ENCODE results near the gene CD69.
"Not testable (repeated sequence)": the region's sequence is repeated elsewhere in the genome, so short reads cannot be mapped to it uniquely, and the experiment has no call there.

The CD69 gene

DNA sequence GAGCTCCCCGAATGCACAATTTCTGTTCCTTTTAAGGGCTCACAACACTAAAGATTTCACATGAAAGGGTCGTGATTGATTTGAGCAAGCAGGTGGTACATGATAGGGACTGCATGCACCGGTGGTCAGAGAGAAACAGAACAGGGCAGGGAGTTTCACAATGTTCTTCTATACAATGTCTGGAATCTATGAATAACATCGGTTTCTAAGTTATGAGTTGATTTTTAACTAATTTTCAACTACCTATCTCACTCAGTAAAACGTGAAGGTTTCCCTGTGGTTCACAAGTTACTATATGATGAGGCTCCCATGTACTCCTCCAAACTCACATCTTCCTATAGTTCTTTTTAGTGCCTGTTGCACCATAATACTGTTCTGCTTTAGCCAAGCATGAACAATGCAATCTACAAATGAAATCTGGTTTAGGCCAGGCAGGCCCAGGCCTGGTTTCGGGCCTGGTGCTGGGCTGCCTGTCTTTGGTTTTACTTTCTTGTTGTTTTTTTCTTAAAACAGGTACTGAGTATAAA lies 47.6 kb downstream of the CD69 start:
- not testable (repeated sequence) for DNase-seq

DNA sequence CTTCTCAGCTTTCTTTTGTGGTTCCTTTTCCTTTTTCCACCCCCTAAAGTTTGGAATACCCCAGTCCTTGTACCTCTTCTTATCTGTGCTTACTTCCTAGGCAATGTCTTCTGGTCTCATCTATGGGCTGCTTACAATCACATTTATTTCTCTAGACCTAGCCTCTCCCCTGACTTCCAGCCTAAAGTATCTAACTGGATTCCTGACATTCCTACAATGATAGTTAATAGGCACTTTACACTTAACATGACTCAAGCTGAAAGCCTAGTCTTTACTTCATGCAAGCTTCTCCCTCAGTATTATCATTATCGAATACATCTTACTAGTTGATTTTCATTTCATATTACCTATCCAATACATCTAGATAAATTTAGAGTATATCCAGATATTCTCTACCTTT lies 49.0 kb downstream of the CD69 start:
- DNase-seq = no peak

DNA sequence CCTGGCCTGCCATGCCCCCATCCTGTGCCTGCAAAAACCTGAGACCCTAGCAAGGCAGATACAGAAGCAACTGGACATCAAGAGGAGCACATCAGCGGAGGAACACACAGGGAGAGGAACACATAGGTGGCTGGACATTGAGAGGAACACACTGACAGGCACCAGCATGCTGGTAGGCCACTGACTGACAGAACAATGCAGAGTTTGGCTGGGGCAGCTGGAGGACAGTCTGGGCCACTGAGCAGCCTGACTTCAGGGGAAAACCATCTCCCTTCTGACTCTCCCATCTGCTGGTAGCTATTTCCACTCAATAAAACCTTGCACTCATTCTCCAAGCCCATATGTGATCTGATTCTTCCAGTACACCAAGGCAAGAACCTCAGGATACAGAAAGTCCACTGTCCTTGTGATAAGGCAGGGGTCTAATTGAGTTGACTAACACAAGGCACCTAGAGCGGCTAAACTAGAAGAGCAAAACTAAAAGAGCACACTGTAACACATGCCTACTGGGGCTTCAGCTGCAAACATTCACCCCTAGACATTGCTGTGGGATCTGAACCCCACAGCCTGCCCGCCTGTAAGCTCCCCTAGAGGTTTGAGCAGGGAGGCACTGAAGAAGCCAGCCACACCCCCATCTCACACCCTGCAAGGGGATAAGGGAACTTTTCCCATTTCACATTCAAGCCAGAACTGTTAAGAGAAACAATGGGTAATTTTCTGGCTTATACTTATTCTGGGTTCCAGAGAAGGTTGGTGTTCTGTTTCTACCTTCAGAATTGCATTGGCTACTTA lies 49.9 kb downstream of the CD69 start:
- no peak for DNase-seq

DNA sequence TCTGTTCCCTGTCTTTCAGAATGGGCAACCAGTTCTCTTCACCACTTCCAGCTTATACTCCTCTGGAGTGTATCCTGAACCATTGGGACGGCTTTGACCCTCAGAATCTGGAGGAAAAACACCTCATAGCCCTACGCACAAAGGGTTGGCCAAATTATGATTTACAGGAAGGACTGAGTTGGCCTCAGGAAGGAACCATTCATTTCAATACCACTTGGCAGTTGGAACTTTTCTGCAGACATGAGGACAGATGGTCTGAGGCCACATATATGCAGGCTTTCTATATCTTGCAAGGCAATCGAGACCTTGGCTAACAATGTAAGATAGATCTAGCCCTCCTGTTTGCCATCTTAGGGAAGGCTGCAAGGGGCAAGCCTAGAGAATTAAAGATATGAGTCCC lies 51.8 kb downstream of the CD69 start:
- DNase-seq = no peak

DNA sequence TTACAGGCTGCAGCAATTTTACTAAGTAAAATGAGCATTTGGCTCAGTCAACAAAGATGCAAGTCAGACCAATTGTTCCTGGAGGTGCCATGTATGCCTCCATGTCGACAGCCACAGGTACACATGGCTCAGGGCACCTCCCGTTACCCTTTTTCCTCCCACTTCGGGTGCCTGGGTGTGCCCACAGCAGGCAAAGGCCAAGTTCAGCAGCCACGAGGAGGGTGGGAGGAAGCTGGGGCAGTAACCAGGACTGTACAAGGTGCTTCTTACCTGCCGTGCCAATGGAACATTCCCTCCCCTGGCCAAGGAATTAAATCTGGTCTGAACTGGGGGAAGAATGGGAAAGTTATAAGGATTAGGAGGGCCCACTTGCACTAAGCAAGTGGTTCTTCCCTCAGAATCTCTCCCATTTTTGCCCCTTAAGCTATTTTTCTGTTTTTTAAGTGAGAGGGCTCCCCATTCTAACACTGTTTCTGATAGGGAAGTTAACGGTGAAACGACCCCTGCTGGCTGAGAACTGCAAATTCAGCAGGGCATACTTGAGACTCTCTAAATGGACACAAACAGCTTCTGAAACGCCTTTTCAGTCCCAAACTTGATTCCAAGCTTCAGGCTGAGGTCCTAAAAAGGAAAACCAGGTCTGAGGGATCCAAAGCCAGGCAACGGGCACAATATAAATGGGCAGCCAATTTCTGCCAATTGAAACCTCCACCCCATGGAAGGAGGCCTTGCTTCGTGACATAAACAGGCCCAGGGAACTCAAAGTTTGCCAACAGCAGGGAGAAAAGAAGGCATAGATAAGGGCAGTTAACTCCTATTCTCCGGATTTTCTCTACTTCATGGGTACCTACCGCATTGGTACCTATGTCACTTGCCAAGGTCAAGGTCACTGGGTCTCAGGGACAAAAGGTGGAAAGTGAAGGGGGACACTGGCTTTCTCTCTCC lies 52.6 kb downstream of the CD69 start:
- DNase-seq = no peak

DNA sequence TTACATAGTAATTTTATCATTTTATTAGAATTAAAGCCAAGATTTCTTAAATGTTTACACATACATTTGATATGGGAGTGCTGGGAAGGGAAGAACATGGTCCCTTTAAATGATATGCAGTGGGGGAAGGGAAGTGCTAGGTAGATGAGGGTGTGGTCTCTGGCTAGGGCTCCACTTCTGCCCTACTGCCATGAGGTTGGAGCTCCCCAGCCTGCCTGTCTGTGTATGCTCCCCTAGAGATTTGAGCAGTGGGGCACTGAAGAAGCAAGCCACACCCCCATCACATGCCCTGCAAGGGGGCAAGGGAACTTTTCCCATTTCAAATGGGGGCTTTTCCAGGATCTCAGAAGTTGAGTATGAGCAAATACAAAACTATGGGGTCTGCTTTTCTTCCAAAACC lies 53.3 kb downstream of the CD69 start:
- no peak for DNase-seq

DNA sequence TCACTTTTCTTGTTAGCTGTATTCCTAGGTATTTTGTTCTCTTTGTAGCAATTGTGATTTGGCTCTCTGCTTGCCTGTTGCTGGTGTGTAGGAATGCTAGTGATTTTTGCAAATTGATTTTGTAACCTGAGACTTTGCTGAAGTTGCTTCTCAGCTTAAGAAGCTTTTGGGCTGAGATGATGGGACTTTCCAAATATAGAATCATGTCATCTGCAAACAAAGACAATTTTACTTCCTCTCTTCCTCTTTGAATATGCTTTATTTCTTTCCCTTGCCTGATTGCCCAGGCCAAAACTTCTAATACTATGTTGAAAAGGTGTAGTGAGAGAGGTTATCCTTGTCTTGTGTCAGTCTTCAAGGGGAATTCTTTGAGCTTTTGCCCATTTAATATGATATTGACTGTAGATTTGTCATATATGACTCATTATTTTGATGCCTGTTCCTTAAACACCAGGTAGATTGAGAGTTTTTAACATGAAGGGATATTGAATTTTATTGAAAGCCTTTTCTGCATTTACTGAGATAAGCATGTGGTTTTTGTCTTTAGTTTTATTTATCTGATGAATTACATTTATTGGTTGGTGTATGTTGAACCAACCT lies 54.5 kb downstream of the CD69 start:
- no peak for DNase-seq

DNA sequence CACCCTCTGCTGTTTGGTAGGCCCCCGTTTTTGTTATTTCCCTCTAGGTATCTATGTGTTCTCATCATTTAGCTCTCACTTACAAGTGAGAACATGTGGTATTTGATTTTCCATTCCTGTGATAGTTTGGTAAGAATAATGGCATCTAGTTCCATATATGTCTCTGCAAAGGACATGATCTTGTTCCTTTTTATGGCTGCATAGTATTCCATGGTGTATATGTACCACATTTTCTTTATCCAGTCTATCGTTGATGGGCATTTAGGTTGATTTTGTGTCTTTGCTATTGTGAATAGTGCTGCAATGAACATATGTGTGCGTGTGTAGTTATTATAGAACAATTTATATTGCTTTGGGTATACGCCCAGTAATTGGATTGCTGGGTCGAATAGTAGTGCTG lies 56.1 kb downstream of the CD69 start:
- not testable (repeated sequence) for DNase-seq

Measured in GDM1 (cell line).